ENCODE data around the gene MYEOV.
A peak's percentile ranks its signal among the peaks of the same experiment; 100 is the strongest.

MYEOV gene

GRCh38 chr11:69293087-69293486, 868 bp upstream of the MYEOV start:
- no peak for DNase-seq (ENCODE audit: low read depth)
- TF ChIP-seq CTCF (conservative IDR thresholded peaks at IDR 0.05; ENCODE audit: low read depth, low read length): no peak
- H3K4me3 ChIP-seq (ENCODE audit: low read depth, low read length): no peak overlapping the region

- no peak overlapping the region for H3K4me3 ChIP-seq (ENCODE audit: low read depth, low read length)
- TF ChIP-seq CTCF (conservative IDR thresholded peaks at IDR 0.05; ENCODE audit: low read depth, low read length): no peak
- DNase-seq (ENCODE audit: low read depth): no peak
Measured at GRCh38 chr11:69294571-69295078, 670 bp downstream of the MYEOV start.

GRCh38 chr11:69295079-69295994, 1.4 kb downstream of the MYEOV start:
- TF ChIP-seq CTCF (conservative IDR thresholded peaks at IDR 0.05; ENCODE audit: low read depth, low read length): no peak
- no peak for DNase-seq (ENCODE audit: low read depth)
- H3K4me3 ChIP-seq (ENCODE audit: low read depth, low read length): no peak overlapping the region

- no peak for TF ChIP-seq CTCF (conservative IDR thresholded peaks at IDR 0.05; ENCODE audit: low read depth, low read length)
- DNase-seq (ENCODE audit: low read depth): peak; percentile 89
- H3K4me3 ChIP-seq (ENCODE audit: low read depth, low read length): no peak overlapping the region
Measured at GRCh38 chr11:69295995-69296889, 2.3 kb downstream of the MYEOV start.

- peak; percentile 99 for DNase-seq (ENCODE audit: low read depth)
- H3K4me3 ChIP-seq (ENCODE audit: low read depth, low read length): no peak overlapping the region
Measured at GRCh38 chr11:69296890-69297786, 3.2 kb downstream of the MYEOV start.

More at GRCh38 chr11:69296890-69297786, 3.2 kb downstream of the MYEOV start:
- no peak for TF ChIP-seq CTCF (conservative IDR thresholded peaks at IDR 0.05; ENCODE audit: low read depth, low read length)
